ENCODE results near the gene SEL1L3. TPM values are rescaled to one million over a fixed set of nuclear protein-coding genes. Genes with fewer than 3 reads are reported as not detected.

Gene SEL1L3
- total and polyA plus RNA-seq, 2 of the 13 experiments (the other 11 are each of a cell fraction or from before 2014, with no cell fraction given), result 0.28 to 1.1 TPM

GRCh38 chr4:25834411-25835107 is 28.2 kb downstream of the SEL1L3 start:
- no peak for DNase-seq (ENCODE audit: low spot score)
- ChIA-PET POLR2A (no interaction called here), CTCF (ENCODE audit: low intra/inter-chr PET ratio, low total read pairs) (no interaction called here)
- H3K9ac ChIP-seq (ENCODE audit: insufficient read depth, low read depth, low read length), result no peak overlapping the region
- no peaks in the 10 kb centered on the region for H3K79me2 ChIP-seq (ENCODE audit: insufficient read depth, low read length)
- no peaks in the 10 kb centered on the region for H3K36me3 ChIP-seq (replicated peaks in 1 of 2; ENCODE audit: control insufficient read depth in 1 of 2, insufficient read depth in 2 of 2, low read length in 2 of 2)
- H2AFZ ChIP-seq (ENCODE audit: low read length), result no peak overlapping the region
- H3K4me3 ChIP-seq (replicated peaks in 1 of 3; ENCODE audit: insufficient read depth in 1 of 3, low read depth in 2 of 3, low read length in 3 of 3), result no peak overlapping the region
- no peak for ATAC-seq
- H3K27ac ChIP-seq (ENCODE audit: extremely low read length, insufficient read depth, low read length), result no peak overlapping the region
- no peaks in the 10 kb centered on the region for H3K9me3 ChIP-seq (ENCODE audit: low read length)
- H3K27me3 ChIP-seq (ENCODE audit: control insufficient read depth in 1 of 2, insufficient read depth in 2 of 2, low read length in 2 of 2), result no peaks in the 10 kb centered on the region
- in situ Hi-C loops (cut with HindIII; ENCODE audit: extremely low pct_ligation_motif_present, low pct_unique_long_range_greater_than_20kb), result no loop called here
- H4K20me1 ChIP-seq (ENCODE audit: insufficient read depth, low read length), result no peaks in the 10 kb centered on the region
- BruUV-seq (replicated peaks), result no TSS peak
- H3K4me1 ChIP-seq (ENCODE audit: insufficient read depth, low read length), result no peaks in the 10 kb centered on the region
- FAIRE-seq, result no peak
- intact Hi-C loops (cut with micrococcal nuclease; ENCODE audit: unreplicated experiment), result no loop called here
- no peak overlapping the region for H3K4me2 ChIP-seq (ENCODE audit: low read depth, low read length)
- TF ChIP-seq, protein P1, sequence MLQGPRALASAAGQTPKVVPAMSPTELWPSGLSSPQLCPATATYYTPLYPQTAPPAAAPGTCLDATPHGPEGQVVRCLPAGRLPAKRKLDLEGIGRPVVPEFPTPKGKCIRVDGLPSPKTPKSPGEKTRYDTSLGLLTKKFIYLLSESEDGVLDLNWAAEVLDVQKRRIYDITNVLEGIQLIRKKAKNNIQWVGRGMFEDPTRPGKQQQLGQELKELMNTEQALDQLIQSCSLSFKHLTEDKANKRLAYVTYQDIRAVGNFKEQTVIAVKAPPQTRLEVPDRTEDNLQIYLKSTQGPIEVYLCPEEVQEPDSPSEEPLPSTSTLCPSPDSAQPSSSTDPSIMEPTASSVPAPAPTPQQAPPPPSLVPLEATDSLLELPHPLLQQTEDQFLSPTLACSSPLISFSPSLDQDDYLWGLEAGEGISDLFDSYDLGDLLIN (CRISPR knock-in tag; IDR thresholded peaks at IDR 0.05; ENCODE audit: borderline replicate concordance), result no peak
- TF ChIP-seq AHR (CRISPR knock-in tag; IDR thresholded peaks at IDR 0.05) (no peak), BHLHE40 (IDR thresholded peaks at IDR 0.05; ENCODE audit: low read length) (no peak), SIN3B (IDR thresholded peaks at IDR 0.05; ENCODE audit: low read length) (no peak), ZNF335 (CRISPR knock-in tag; IDR thresholded peaks at IDR 0.05) (no peak), ZNF567 (CRISPR knock-in tag; IDR thresholded peaks at IDR 0.05; ENCODE audit: borderline replicate concordance) (no peak)
- WGBS (ENCODE audit: low lambda C conversion rate), result 71% methylated on average over 4 of the region's 5 CpGs

DNA sequence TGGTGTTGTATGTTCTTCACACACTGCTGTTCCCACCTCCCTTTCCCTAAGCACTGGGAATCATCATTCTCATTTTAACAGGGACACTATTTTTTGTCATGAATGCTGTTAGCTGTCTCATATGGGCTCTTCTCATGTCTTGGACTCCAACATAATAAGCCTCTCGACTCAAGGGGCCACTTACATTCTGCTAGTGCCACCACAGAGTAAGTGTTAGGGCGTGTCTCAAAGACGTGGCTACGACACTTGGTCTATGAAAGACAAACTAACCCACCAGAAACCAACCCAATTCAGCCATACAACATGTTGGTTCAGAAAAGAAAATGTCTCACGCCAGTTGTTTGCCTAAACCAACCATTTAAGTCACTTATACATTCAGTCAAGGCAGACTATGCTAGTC is 32.2 kb downstream of the SEL1L3 start:
- H3K36me3 ChIP-seq (replicated peaks in 1 of 2; ENCODE audit: control insufficient read depth in 1 of 2, insufficient read depth in 2 of 2, low read length in 2 of 2), result no peaks in the 10 kb centered on the region
- H3K9ac ChIP-seq (ENCODE audit: insufficient read depth, low read depth, low read length), result no peak overlapping the region
- in situ Hi-C loops (cut with HindIII; ENCODE audit: extremely low pct_ligation_motif_present, low pct_unique_long_range_greater_than_20kb), result no loop called here
- H4K20me1 ChIP-seq (ENCODE audit: insufficient read depth, low read length), result no peaks in the 10 kb centered on the region
- no TSS peak for BruUV-seq (replicated peaks)
- H3K9me3 ChIP-seq (ENCODE audit: low read length), result no peaks in the 10 kb centered on the region
- ChIA-PET POLR2A (no interaction called here), CTCF (ENCODE audit: low intra/inter-chr PET ratio, low total read pairs) (no interaction called here)
- FAIRE-seq (no peak), ATAC-seq (no peak), DNase-seq (ENCODE audit: low spot score) (no peak)
- H3K4me1 ChIP-seq (ENCODE audit: insufficient read depth, low read length), result no peaks in the 10 kb centered on the region
- H3K79me2 ChIP-seq (ENCODE audit: insufficient read depth, low read length), result no peaks in the 10 kb centered on the region
- H3K4me2 ChIP-seq (ENCODE audit: low read depth, low read length), result no peak overlapping the region
- H3K27me3 ChIP-seq (ENCODE audit: control insufficient read depth in 1 of 2, insufficient read depth in 2 of 2, low read length in 2 of 2), result no peaks in the 10 kb centered on the region
- H3K4me3 ChIP-seq (replicated peaks in 1 of 3; ENCODE audit: insufficient read depth in 1 of 3, low read depth in 2 of 3, low read length in 3 of 3), result no peak overlapping the region
- no peak overlapping the region for H3K27ac ChIP-seq (ENCODE audit: extremely low read length, insufficient read depth, low read length)
- no peak overlapping the region for H2AFZ ChIP-seq (ENCODE audit: low read length)
- 33% methylated on average over 5 of the region's 5 CpGs for WGBS (ENCODE audit: low lambda C conversion rate)
- intact Hi-C loops (cut with micrococcal nuclease; ENCODE audit: unreplicated experiment), result no loop called here
- no peak for TF ChIP-seq ZNF383 (CRISPR knock-in tag; IDR thresholded peaks at IDR 0.05; ENCODE audit: borderline replicate concordance)
- no peak for TF ChIP-seq SOX6 (IDR thresholded peaks at IDR 0.05)
- no peak for TF ChIP-seq SOX6 (CRISPR knock-in tag; IDR thresholded peaks at IDR 0.05)
- no peak for TF ChIP-seq BCL6 (CRISPR knock-in tag; IDR thresholded peaks at IDR 0.05)
- TF ChIP-seq RNF219 (CRISPR knock-in tag; IDR thresholded peaks at IDR 0.05), result no peak
- TF ChIP-seq, protein P2, sequence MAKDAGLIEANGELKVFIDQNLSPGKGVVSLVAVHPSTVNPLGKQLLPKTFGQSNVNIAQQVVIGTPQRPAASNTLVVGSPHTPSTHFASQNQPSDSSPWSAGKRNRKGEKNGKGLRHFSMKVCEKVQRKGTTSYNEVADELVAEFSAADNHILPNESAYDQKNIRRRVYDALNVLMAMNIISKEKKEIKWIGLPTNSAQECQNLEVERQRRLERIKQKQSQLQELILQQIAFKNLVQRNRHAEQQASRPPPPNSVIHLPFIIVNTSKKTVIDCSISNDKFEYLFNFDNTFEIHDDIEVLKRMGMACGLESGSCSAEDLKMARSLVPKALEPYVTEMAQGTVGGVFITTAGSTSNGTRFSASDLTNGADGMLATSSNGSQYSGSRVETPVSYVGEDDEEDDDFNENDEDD (CRISPR knock-in tag; IDR thresholded peaks at IDR 0.05; ENCODE audit: borderline replicate concordance), result no peak
- no peak for TF ChIP-seq SP1 (IDR thresholded peaks at IDR 0.05)
- TF ChIP-seq SP1 (CRISPR knock-in tag; IDR thresholded peaks at IDR 0.05), result no peak
- no peak for TF ChIP-seq ZSCAN12 (CRISPR knock-in tag; IDR thresholded peaks at IDR 0.05)
- TF ChIP-seq ADNP (CRISPR knock-in tag; IDR thresholded peaks at IDR 0.05), result no peak

Data from HepG2 (cell line).